Dermis blood vessel endothelial cell (primary cell): ENCODE measurements around the gene MCM6. TPM values are rescaled to one million over a fixed set of nuclear protein-coding genes. Genes with fewer than 3 reads are reported as not detected.
"Not testable (repeated sequence)": the region's sequence is repeated elsewhere in the genome, so short reads cannot be mapped to it uniquely, and the experiment has no call there.

Experiments
- DNase-seq: peaks from one replicate; pipeline ENCODE4 v3.0.0; 2010
- total RNA-seq: library from RNA; depleted of rRNA; stranded (reverse); fragments of >200 nt; gene quantifications from 2 replicates; pipeline ENCODE4 v1.2.3, GENCODE V29; 2014

The MCM6 gene
- total RNA-seq, 1 donor from 2014 or later = 15.5 TPM

GRCh38 chr2:135818937-135819610 lies 57.2 kb downstream of the MCM6 start:
- peak; percentile 49 for DNase-seq

- DNase-seq = no peak
Observed at GRCh38 chr2:135817951-135818350, 58.3 kb downstream of the MCM6 start.

GRCh38 chr2:135817466-135817865 lies 58.8 kb downstream of the MCM6 start:
- no peak for DNase-seq

- DNase-seq = no peak
Observed at GRCh38 chr2:135815269-135815668, 61.0 kb downstream of the MCM6 start.

- DNase-seq = no peak
Observed at GRCh38 chr2:135812907-135813511, 63.2 kb downstream of the MCM6 start.

GRCh38 chr2:135807874-135808273 lies 68.4 kb downstream of the MCM6 start:
- DNase-seq = not testable (repeated sequence)

GRCh38 chr2:135803278-135803677 lies 73.0 kb downstream of the MCM6 start:
- DNase-seq = no peak

- DNase-seq = no peak
Observed at GRCh38 chr2:135802350-135802749, 73.9 kb downstream of the MCM6 start.

GRCh38 chr2:135800513-135801460 lies 75.5 kb downstream of the MCM6 start:
- no peak for DNase-seq

- no peak for DNase-seq
Observed at GRCh38 chr2:135799738-135800137, 76.5 kb downstream of the MCM6 start.

GRCh38 chr2:135798762-135799161 lies 77.5 kb downstream of the MCM6 start:
- peak; percentile 59 for DNase-seq

GRCh38 chr2:135798275-135798705 lies 78.0 kb downstream of the MCM6 start:
- DNase-seq = no peak

GRCh38 chr2:135797497-135798274 lies 78.6 kb downstream of the MCM6 start:
- DNase-seq = peak; percentile 87

- no peak for DNase-seq
Observed at GRCh38 chr2:135796606-135797005, 79.6 kb downstream of the MCM6 start.

- DNase-seq = not testable (repeated sequence)
Observed at GRCh38 chr2:135795641-135796040, 80.6 kb downstream of the MCM6 start.

GRCh38 chr2:135792401-135793150 lies 83.7 kb downstream of the MCM6 start:
- no peak for DNase-seq

GRCh38 chr2:135791418-135792190 lies 84.6 kb downstream of the MCM6 start:
- DNase-seq = no peak

- no peak for DNase-seq
Observed at GRCh38 chr2:135790423-135790822, 85.8 kb downstream of the MCM6 start.
